K562 (cell line): Measurements from ENCODE around the gene NCOA4. TPM values are rescaled to one million over a fixed set of nuclear protein-coding genes. Genes with fewer than 3 reads are reported as not detected.

Experiments
- CCAR2 ChIP-seq: fragments of 200-400 bp; formaldehyde crosslinking; IDR thresholded peaks from 2 replicates; pipeline ENCODE4 v1.6.1; 2017; ENCODE audit warnings: mild to moderate bottlenecking, low read depth, low read length
- CHAMP1 ChIP-seq: fragments of 450-650 bp; IDR thresholded peaks from 2 replicates; pipeline ENCODE4 v1.6.1; 2016; ENCODE audit warnings: mild to moderate bottlenecking
- CREB1 ChIP-seq, 2 experiments: sonication (generic) in 1 of 2; formaldehyde crosslinking in 1 of 2; IDR thresholded peaks; 2 replicates each; pipeline versions ENCODE4 v1.6.1 to v1.8.0; 2012 to 2022; ENCODE audit warnings: inconsistent platforms in 1 of 2, mild to moderate bottlenecking in 1 of 2, missing genetic modification reagents in 1 of 2, moderate library complexity in 1 of 2
- CREM ChIP-seq: IDR thresholded peaks from 2 replicates; pipeline ENCODE4 v1.6.1; 2014; ENCODE audit warnings: antibody characterized with exemption, low read depth
- DPF2 ChIP-seq: fragments of 450-650 bp; IDR thresholded peaks from 2 replicates; pipeline ENCODE4 v1.6.1; 2016
- HDGF ChIP-seq: fragments of 450-650 bp; IDR thresholded peaks from 2 replicates; pipeline ENCODE4 v1.6.1; 2016
- KDM2B ChIP-seq: fragments of 250-450 bp; sonication (Bioruptor Pico); IDR thresholded peaks from 2 replicates; pipeline ENCODE4 v1.8.0; 2021; ENCODE audit warnings: mild to moderate bottlenecking, moderate library complexity
- KLF16 ChIP-seq: IDR thresholded peaks from 2 replicates; pipeline ENCODE4 v1.6.1; 2016; ENCODE audit warnings: antibody characterized with exemption
- MEIS2 ChIP-seq: fragments of 450-650 bp; IDR thresholded peaks from 2 replicates; pipeline ENCODE4 v1.6.1; 2014; ENCODE audit warnings: mild to moderate bottlenecking; ENCODE audit not compliant: partially characterized antibody
- NFYB ChIP-seq: IDR thresholded peaks from 2 replicates; pipeline ENCODE4 v1.6.1; 2011; ENCODE audit warnings: mild to moderate bottlenecking, moderate library complexity; ENCODE audit not compliant: insufficient read length; ENCODE audit errors: extremely low read depth
- RAD21 ChIP-seq, 2 experiments: fragments of 250-450 bp in 1 of 2; fragments of 450-650 bp in 1 of 2; sonication (Bioruptor Pico) in 1 of 2; formaldehyde crosslinking in 1 of 2; IDR thresholded peaks in 1 of 2; conservative IDR thresholded peaks in 1 of 2; 2 replicates each; pipeline versions ENCODE4 v1.4.0 to v1.8.0; 2020 to 2022; ENCODE audit warnings: mild to moderate bottlenecking in 2 of 2, moderate library complexity in 1 of 2
- RUNX1 ChIP-seq: sonication (generic); IDR thresholded peaks from 2 replicates; pipeline ENCODE4 v1.6.1; 2016; ENCODE audit warnings: antibody characterized with exemption, low read depth
- SMAD4 ChIP-seq: fragments of 250-450 bp; sonication (Bioruptor Pico); conservative IDR thresholded peaks from 2 replicates; pipeline ENCODE4 v1.8.0; 2021; ENCODE audit warnings: inconsistent platforms, mild to moderate bottlenecking, moderate library complexity
- ZNF12 ChIP-seq: sonication (generic); formaldehyde crosslinking; IDR thresholded peaks from 2 replicates; pipeline ENCODE4 v1.4.0; 2020; ENCODE audit warnings: mild to moderate bottlenecking, missing genetic modification reagents
- ZNF23 ChIP-seq: fragments of 250-450 bp; sonication (Bioruptor Pico); IDR thresholded peaks from 2 replicates; pipeline ENCODE4 v1.4.0; 2020; ENCODE audit warnings: mild to moderate bottlenecking
- ZNF316 ChIP-seq: fragments of 450-650 bp; IDR thresholded peaks from 2 replicates; pipeline ENCODE4 v1.6.1; 2016
- ZNF785 ChIP-seq: fragments of 250-450 bp; sonication (Bioruptor Pico); IDR thresholded peaks from 2 replicates; pipeline ENCODE4 v1.4.0; 2020; ENCODE audit warnings: mild to moderate bottlenecking
- polyA plus RNA-seq, 8 experiments: library from polyadenylated mRNA; depleted of rRNA in 4 of 8; stranded (reverse) in 5 of 8; unstranded in 3 of 8; fragments of >200 nt; fragmentation: Nextera tagmentation in 2 of 8; fragmentation: Illumina TruSeq in 1 of 8; extraction: Ambion mirVana in 2 of 8; extraction: Trizol in 1 of 8; gene quantifications; 2 replicates each; pipeline versions ENCODE4 v1.2.1 to v1.2.3, GENCODE V29; 2011 to 2014; ENCODE audit warnings: inconsistent platforms in 1 of 8, missing spikeins in 1 of 8
- total RNA-seq, 7 experiments: library from RNA; depleted of rRNA in 6 of 7; stranded (reverse); fragments of >200 nt in 6 of 7; fragmentation: Illumina TruSeq in 2 of 7; extraction: Trizol in 2 of 7; gene quantifications; 2 replicates each; pipeline versions ENCODE4 v1.2.1 to v1.2.3, GENCODE V29; 2011 to 2021; ENCODE audit warnings: low replicate concordance in 1 of 7
- TF ChIP-seq, protein P1 (sequence below): fragments of 150-350 bp; IDR thresholded peaks from 2 replicates; pipeline ENCODE4 v1.6.1; 2014; ENCODE audit warnings: low read depth, mild to moderate bottlenecking, low read length, borderline replicate concordance
- TF ChIP-seq, protein P2 (sequence below): fragments of 450-650 bp; IDR thresholded peaks from 2 replicates; pipeline ENCODE4 v1.6.1; 2016; ENCODE audit warnings: low read depth, mild to moderate bottlenecking, moderate library complexity

Gene NCOA4
- total and polyA plus RNA-seq, 9 of the 15 experiments (the other 6 are each of a cell fraction or from before 2014, with no cell fraction given), result 89.8 to 283 (median 181) TPM

- no peak for TF ChIP-seq CREB1 (IDR thresholded peaks at IDR 0.05)
- no peak for TF ChIP-seq CREB1 (CRISPR knock-in tag; IDR thresholded peaks at IDR 0.05)
- TF ChIP-seq NFYB, result no peak
- TF ChIP-seq DPF2, result no peak
- no peak for TF ChIP-seq RUNX1
- TF ChIP-seq, protein P1, sequence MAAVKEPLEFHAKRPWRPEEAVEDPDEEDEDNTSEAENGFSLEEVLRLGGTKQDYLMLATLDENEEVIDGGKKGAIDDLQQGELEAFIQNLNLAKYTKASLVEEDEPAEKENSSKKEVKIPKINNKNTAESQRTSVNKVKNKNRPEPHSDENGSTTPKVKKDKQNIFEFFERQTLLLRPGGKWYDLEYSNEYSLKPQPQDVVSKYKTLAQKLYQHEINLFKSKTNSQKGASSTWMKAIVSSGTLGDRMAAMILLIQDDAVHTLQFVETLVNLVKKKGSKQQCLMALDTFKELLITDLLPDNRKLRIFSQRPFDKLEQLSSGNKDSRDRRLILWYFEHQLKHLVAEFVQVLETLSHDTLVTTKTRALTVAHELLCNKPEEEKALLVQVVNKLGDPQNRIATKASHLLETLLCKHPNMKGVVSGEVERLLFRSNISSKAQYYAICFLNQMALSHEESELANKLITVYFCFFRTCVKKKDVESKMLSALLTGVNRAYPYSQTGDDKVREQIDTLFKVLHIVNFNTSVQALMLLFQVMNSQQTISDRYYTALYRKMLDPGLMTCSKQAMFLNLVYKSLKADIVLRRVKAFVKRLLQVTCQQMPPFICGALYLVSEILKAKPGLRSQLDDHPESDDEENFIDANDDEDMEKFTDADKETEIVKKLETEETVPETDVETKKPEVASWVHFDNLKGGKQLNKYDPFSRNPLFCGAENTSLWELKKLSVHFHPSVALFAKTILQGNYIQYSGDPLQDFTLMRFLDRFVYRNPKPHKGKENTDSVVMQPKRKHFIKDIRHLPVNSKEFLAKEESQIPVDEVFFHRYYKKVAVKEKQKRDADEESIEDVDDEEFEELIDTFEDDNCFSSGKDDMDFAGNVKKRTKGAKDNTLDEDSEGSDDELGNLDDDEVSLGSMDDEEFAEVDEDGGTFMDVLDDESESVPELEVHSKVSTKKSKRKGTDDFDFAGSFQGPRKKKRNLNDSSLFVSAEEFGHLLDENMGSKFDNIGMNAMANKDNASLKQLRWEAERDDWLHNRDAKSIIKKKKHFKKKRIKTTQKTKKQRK, result no peak
- TF ChIP-seq ZNF316, result peak; percentile 94
- TF ChIP-seq KDM2B (CRISPR knock-in tag), result no peak
- TF ChIP-seq RAD21 (CRISPR knock-in tag; conservative IDR thresholded peaks at IDR 0.05 in 1 of 2, IDR thresholded peaks at IDR 0.05 in 1 of 2), result peak; percentile 84 to 90
- TF ChIP-seq, protein P2, sequence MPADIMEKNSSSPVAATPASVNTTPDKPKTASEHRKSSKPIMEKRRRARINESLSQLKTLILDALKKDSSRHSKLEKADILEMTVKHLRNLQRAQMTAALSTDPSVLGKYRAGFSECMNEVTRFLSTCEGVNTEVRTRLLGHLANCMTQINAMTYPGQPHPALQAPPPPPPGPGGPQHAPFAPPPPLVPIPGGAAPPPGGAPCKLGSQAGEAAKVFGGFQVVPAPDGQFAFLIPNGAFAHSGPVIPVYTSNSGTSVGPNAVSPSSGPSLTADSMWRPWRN, result no peak
- TF ChIP-seq ZNF23, result no peak
- no peak for TF ChIP-seq KLF16
- no peak for TF ChIP-seq HDGF
- no peak for TF ChIP-seq SMAD4 (CRISPR knock-in tag)
- TF ChIP-seq MEIS2, result peak; percentile 8
- TF ChIP-seq ZNF12 (CRISPR knock-in tag), result no peak
- TF ChIP-seq CREM, result peak; percentile 49
- peak; percentile 19; the same call in 1 of the 2 replicates for TF ChIP-seq CHAMP1
- TF ChIP-seq ZNF785, result no peak
- TF ChIP-seq CCAR2, result no peak
Observed at GRCh38 chr10:46028584-46029460, 1.6 kb downstream of the NCOA4 start (continued).
